GM19438 (cell line): Measurements from ENCODE around the gene BRCA2.

Experiments used
- ATAC-seq: cut with Tn5 transposase; IDR thresholded peaks from one replicate; pipeline ENCODE4 v1.9.1; 2021; ENCODE audit warnings: low read depth; ENCODE audit not compliant: unreplicated experiment

Gene BRCA2

DNA sequence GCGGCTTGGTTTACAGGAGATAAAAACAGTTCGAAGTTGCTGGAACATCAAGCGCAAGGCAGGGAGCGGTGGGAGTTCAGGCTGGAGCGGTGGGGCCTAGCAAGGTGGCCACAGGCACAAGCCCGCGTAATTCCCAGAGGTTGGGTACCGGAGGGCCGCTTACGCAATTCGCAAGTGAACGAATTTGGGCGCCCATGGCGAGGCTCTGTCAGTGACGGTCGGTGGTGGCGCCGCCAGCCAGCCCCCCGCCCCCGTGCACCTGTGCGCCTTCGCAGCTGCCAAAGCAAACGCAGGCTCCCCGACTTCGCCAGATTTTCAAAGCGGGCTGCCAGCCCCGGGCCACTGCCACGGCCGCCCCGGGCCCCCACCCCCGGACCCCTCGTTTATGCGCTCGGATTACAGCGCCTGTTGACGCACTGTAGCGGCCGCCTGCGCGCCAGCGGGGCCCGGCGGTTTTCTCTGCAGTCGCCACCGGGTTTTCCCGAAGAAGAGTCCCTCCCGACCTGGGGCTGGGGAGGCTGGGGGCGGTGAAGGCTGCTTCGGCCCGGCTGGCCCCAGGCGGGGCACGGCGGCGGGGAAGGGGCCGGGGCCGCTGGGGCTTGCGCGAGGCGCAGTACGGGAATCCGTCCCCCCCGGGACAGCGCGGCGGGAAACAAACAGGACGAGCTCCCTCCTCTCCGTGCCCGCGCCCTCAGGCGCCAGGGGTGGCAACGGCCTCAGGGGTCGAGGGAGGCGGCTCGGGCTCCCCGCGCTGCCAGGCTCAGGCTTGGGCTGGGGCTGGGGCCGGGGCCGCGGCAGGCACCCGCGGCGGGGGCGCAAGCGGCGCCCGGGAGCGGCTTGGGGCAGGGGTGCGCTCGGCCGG, 111.9 kb downstream of the BRCA2 start:
- ATAC-seq = peak; percentile 17

- peak; percentile 74 for ATAC-seq
Observed at GRCh38 chr13:32427852-32428580, 112.7 kb downstream of the BRCA2 start, which contains the start of gene N4BP2L1. N4BP2L1 (minus strand) TSS chr13:32428130; CDS start chr13:32428082, 48 bp downstream.

DNA sequence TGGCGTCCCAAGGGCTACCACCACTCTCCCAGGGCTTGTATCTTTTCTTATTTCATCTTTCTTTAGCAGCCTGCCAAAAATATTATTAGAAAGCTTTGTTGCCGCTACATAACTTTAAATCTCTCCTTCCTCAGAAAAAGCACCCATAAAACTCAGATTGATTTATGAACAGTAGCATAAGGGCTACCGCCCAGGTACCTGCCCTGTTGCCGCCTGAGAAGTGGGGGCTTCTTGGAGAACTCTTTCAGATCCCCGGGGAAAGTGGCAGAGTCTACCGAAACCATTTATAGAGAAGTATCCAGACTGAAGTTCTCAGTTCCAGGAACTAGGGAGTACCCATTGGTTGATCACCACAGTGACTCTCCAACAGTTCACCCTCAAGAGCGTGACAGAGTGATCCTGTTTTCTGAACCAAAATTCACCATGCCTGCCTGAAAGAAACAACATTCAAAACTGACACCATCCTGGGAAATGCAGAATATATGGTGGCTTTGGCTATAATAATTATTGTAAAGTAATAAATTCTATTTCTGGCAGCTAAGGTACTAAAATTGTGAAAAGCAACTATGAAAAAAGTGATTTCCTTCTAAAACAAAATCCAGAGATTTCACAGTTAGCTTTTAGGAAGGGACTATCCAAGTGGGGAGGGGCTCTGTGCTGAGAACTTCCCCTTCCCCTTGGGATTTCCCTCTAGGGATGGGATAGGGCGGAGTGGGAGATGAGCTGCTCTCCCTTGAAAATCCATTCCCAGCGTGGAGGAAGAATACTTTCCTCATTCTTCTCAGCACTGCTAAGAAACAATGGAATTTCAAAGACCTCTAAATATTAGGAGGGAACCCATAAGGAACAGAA, 113.5 kb downstream of the BRCA2 start:
- no peak for ATAC-seq

DNA sequence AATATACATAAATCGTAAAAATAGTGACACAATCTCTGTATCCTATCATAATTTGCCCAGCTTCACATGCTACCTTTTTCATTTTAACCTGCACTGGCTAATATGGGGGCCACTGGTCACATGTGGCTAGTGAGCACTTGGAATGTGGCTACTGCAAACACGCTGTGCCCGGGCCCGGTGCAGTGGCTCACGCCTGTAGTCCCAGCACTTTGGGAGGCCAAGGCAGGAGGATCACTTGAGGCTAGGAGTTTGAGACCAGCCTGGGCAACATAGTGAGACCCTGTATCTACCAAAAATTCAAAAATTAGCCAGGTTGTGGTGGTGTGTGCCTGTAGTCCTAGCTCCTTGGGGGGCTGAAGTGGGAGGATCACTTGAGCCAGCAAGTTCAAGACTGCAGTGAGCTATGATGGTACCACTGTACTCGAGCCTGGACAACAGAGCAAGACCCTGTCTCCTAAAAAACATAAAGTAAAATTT, 114.2 kb downstream of the BRCA2 start:
- no peak for ATAC-seq

- no peak for ATAC-seq
Observed at GRCh38 chr13:32430018-32430747, 114.9 kb downstream of the BRCA2 start.

GRCh38 chr13:32431361-32431760, 116.1 kb downstream of the BRCA2 start:
- no peak for ATAC-seq

DNA sequence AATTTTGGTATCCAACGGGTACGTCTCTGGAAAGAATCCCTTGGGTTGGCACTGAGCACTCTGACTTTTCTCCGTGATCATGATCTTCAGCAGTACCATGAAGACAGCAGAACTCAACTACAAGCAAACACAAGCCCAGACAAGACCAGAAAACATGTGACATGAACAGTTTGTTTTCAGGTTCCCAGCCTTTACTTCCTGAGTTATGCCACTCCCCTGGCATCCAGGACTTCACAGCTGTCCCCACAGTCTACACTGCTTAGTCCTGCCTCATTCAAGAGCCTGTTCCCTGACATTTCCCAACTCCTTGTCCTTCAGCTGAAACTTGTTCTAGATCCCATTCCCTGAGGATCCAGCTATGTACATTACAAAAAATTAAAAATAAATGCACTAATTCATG, 117.5 kb downstream of the BRCA2 start:
- ATAC-seq = no peak

DNA sequence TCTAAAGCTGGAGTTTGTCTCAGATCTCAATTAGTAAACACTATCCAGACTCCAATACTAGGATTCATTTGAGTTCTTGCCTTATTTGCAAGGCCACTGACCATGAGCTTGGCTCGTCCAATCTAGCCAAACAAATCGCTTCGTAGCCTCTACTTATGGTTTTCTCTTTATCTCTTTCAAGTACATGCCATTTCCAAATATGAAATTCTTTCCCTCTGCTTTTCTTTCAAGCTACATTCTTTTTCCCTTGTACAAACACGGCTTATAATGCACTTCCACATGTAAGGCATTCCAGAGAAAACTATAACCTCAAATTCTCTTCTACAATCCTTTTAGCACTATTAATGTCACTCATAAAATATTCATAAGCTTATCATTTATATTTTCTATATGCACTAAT, 123.6 kb downstream of the BRCA2 start:
- ATAC-seq = no peak

DNA sequence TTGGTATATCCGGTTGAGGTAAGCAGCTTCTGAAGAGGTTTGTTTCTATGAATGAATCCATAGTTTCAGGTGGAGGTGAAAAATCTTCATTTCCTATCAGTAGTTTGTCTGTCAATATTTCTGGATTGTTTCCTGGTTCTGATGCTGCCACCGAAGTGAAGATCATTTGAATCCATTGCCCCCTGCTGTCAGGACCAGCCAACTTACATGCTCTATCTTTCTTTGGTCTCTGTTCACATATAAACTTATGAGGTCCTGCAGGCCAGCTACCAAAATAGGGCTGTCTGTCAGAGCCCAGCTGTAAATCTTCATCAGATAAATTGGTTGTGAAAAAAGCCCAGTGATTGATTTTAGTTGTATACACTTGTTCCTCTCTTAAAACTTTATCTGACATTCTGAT, 127.8 kb downstream of the BRCA2 start:
- ATAC-seq = peak; percentile 69

GRCh38 chr13:32445461-32445860, 130.2 kb downstream of the BRCA2 start:
- ATAC-seq = no peak

- no peak for ATAC-seq
Observed at GRCh38 chr13:32446220-32446619, 130.9 kb downstream of the BRCA2 start.

DNA sequence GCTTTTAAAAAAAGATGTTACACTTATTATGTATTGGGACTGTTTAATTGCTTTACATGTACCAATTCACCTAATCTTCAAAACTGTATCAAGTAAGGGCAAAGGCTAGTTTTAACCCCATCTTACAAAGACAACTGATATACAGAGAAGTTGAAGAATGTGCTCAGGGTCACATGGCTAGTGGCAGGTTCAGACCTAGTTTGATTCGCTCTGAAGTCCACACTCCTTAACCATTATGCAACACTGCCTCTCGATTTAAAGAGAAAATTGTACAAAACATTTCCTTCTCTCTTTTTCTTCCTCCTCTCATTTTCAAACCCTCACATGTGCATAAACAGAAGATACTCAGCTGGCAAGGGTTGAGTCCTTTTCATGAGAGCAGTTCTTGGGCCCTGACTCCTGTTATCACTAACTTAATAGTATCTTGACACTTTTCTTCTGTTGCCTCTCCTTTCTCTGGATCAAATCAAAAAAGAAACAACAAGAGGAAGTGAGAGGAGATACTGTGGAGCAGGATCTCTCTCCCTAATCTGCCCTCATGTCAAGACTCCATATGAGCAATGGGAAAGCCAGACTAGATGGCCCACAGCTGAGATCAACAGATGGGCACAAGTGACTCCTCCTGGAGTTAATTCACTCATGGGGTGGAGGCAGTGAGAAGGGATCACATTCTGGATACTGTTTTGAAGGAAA, 131.6 kb downstream of the BRCA2 start:
- ATAC-seq = no peak

DNA sequence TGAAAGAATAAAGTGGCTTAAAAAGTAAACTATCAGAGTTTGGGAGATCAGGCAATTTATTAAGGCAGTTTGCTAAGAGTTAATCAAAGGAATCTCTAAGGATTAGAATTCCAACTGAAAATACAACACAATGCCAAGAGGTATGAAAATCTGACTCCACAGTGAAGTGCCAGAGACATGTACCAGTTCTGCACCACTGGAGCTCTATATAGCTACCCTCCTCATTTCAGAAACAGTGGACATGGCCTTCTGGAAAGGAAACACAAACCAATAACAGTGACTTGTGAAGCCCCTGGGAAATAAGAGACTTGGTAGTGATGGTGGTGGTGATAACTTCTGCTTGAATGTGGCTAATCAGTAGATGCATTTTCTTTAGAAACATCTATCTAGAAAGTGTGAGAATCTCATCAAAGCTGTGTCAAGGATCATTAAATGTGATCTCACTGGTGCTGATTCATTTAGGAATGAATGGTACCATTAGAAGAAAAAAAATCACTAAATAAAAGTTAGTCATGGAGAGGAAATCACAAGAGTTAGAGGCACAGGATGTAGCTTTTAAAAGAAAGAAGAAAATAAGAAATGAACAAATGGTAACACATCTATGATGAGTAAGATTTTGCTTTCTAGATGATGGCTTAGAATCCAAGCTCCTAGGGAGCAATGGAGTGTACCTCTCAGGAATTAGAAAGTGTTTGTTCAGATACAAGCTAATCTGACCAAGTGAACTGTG, 132.8 kb downstream of the BRCA2 start:
- ATAC-seq = no peak

DNA sequence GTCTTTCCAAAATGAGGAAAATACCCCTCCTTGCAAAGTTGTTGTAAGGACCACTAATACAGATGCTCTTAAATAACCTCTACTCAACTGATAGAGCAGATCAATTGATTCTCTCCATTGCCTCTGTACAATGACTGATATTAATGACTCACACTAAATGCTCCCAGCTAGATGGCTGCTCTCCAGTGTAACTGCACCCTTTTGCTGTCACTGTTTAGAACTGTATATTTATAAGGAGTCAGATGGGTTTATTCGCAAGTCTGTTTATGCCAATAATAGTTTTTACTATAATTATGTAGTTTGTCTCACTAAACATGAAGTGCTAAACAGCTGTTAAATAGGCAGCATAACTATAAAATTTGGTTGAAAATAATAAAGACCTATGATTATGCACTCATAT, 133.7 kb downstream of the BRCA2 start:
- ATAC-seq = no peak
